ENCODE measurements around the gene E2F2. TPM values are rescaled to one million over a fixed set of nuclear protein-coding genes. Genes with fewer than 3 reads are reported as not detected.

Gene E2F2
- total RNA-seq, 1 experiment from 2014 or later = 5.1 TPM

GRCh38 chr1:23478896-23479665, 52.0 kb downstream of the E2F2 start:
- Histone ChIP-seq H3K79me1 (ENCODE audit: insufficient read depth, low read depth, low read length, poor library complexity, severe bottlenecking) (no peaks in the 10 kb centered on the region), H2BK120ac (ENCODE audit: low read depth, low read length, poor library complexity, severe bottlenecking) (no peak overlapping the region), H3K79me2 (ENCODE audit: insufficient read depth, low read length) (peaks cover 9% of the 10 kb centered on the region; the same call in 1 of the 2 replicates), H3K9ac (ENCODE audit: extremely low read depth, insufficient read length, low read length) (no peak overlapping the region), H2AFZ (ENCODE audit: low read length) (no peak overlapping the region), H2BK20ac (ENCODE audit: low read depth, low read length, poor library complexity, severe bottlenecking) (no peak overlapping the region), H3K27ac (ENCODE audit: insufficient read length, low read depth, low read length) (no peak overlapping the region), H3T11ph (ENCODE audit: low read length) (no peak overlapping the region), H2BK5ac (ENCODE audit: insufficient read length, low read length) (no peak overlapping the region), H2AK5ac (ENCODE audit: insufficient read length, low read length) (no peak overlapping the region), H3K27me3 (ENCODE audit: insufficient read depth, low read length) (no peaks in the 10 kb centered on the region), H3K14ac (ENCODE audit: insufficient read depth, low read length) (no peak overlapping the region), H3K23me2 (ENCODE audit: insufficient read length, low read depth, low read length, poor library complexity, severe bottlenecking) (peaks cover 9% of the 10 kb centered on the region), H3K56ac (ENCODE audit: insufficient read length, low read depth, low read length) (no peak overlapping the region), H3K9me3 (ENCODE audit: control insufficient read depth, low read depth, low read length) (no peaks in the 10 kb centered on the region), H4K8ac (replicated peaks; ENCODE audit: insufficient read length, low read depth, low read length) (no peak overlapping the region), H2BK15ac (ENCODE audit: low read depth, low read length) (no peak overlapping the region), H3K18ac (ENCODE audit: insufficient read length, low read depth, low read length) (no peak overlapping the region), H3K4ac (ENCODE audit: low read depth, low read length) (no peak overlapping the region), H2BK12ac (ENCODE audit: insufficient read length, low read depth, low read length) (no peak overlapping the region), H3K4me2 (ENCODE audit: insufficient read depth, insufficient read length, low read length) (no peak overlapping the region), H3K23ac (ENCODE audit: insufficient read length, low read depth, low read length) (no peak overlapping the region), H3K4me1 (ENCODE audit: insufficient read depth, low read length) (no peaks in the 10 kb centered on the region), H4K91ac (ENCODE audit: insufficient read length, low read depth, low read length) (no peak overlapping the region), H4K20me1 (ENCODE audit: control insufficient read depth, insufficient read depth, insufficient read length) (no peaks in the 10 kb centered on the region), H4K5ac (ENCODE audit: insufficient read length, low read depth, low read length) (no peak overlapping the region)
- Mint-ChIP-seq H3K27me3 (ENCODE audit: low read depth) (peaks cover 23% of the 10 kb centered on the region), H3K4me1 (peaks cover 16 to 27% of the 10 kb centered on the region in 2 experiments), H3K36me3 (ENCODE audit: insufficient read depth in 1 of 3, low read depth in 3 of 3) (peaks cover 2 to 4% (median 3%) of the 10 kb centered on the region in 3 experiments; a peak in 2 of 7 replicates), H3K4me3 (no peak overlapping the region), H3K27ac (no peak overlapping the region), H3K9me3 (no peaks in the 10 kb centered on the region)
- no CpG with 5 or more reads among the region's 9 CpGs for WGBS (ENCODE audit: extremely low coverage, insufficient read length, low lambda C conversion rate)
- DNase-seq = no peak
- no peak for TF ChIP-seq CTCF (conservative IDR thresholded peaks at IDR 0.05)
